ENCODE data around the gene GALNT10.
A peak's percentile ranks its signal among the peaks of the same experiment; 100 is the strongest.

Gene GALNT10

DNA sequence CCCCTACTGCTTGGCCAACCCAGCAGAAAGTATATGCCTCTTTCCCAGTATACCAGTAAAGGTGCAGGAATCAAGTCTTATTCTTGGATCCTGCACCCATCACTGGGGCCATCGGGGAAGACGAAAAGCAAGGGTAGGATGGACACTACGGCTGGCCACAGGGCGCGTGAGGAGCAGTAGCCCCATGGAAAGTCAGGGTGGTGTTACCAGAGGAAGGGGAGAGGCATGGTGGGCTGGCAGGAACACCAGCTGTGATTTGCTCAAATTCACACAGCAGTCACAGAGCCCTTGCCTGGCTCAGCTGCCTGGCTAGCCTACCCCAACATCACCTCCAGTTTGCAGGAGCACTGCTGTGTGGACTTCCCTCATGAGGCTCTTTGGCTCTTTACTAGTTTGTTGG, 220.8 kb downstream of the GALNT10 start:
- no peak for DNase-seq

DNA sequence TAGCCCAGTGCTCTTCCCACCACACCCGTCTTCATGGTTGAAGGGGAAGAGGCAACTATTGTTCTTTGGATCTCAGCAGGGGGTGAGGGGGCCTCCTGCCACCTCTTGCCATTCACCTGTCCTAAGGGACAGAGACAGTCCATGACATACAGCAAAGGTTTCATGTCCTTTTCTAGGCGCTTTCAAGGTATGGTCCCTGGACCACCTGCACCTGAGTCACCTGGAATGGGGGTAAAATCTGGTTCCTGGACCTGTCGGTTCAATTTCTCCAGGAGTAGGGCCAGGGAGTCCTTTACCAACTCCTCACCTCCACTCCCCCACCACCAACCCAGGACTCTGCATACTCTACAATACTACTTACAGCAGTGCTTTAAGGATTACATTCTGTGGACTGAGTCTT, 221.8 kb downstream of the GALNT10 start:
- no peak for DNase-seq

GRCh38 chr5:154412925-154413324, 222.4 kb downstream of the GALNT10 start:
- no peak for DNase-seq

DNA sequence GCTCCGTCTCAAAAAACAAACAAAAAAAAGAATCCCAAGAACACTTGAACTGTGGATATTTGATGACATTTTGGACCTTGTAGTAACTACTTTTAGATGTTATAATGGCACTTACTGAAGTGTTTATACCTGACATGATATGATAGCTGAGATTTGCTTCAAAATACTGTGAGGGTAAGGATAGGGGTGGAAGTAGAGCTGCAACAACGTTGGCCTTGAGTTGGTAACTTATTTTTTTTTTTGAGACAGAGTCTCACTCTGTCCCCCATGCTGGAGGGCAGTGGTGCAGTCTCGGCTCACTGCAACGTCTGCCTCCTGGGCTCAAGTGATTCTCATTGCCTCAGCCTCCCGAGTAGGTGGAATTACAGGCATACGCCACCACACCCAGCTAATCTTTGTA, 224.6 kb downstream of the GALNT10 start:
- DNase-seq, result no peak

GRCh38 chr5:154418344-154418820, 227.8 kb downstream of the GALNT10 start:
- no peak for DNase-seq

GRCh38 chr5:154419236-154419635, 228.7 kb downstream of the GALNT10 start:
- no peak for DNase-seq

GRCh38 chr5:154421868-154422267, 231.3 kb downstream of the GALNT10 start:
- DNase-seq, result no peak

DNA sequence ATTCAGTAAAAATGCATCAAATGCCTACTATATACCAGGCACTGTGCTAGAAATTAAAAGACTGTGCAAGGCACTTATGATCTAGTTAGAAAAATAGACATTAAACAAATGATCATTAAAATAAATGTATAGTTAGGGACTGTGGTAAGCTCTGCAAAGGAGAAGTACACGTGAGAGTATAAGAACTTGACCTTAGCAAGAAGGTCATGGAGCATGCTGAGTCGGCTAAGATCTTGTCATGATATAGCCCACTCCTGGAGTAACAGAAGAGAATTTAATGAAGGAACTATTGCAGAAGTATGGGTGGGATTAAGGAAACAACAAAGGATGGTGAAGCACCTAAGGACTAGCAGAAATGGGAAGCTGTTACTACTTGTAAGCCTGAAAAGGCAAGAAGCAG, 231.8 kb downstream of the GALNT10 start:
- no peak for DNase-seq

GRCh38 chr5:154428208-154428607, 237.7 kb downstream of the GALNT10 start:
- DNase-seq, result no peak

- no peak for DNase-seq
Observed at GRCh38 chr5:154429341-154429740, 238.8 kb downstream of the GALNT10 start.

DNA sequence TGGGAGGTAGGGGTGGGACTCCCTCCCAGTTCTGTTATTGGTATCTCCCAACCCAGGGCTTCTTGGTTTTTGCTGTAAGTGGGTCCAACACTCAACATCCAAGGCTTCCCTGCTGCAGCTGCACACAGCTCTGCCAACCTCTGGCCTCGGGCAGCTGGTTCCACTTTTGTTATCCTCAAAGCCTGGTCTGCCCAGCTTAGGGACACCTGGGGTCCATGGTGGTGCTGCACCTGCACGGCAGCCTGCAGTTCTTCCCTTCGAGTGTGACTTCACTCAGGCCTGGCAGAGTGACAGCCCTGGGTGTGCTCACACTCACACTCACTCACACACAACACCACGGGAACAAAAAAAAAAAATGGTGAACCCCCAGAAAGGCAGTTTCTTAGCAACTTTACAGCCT, 239.9 kb downstream of the GALNT10 start:
- DNase-seq, result no peak

DNA sequence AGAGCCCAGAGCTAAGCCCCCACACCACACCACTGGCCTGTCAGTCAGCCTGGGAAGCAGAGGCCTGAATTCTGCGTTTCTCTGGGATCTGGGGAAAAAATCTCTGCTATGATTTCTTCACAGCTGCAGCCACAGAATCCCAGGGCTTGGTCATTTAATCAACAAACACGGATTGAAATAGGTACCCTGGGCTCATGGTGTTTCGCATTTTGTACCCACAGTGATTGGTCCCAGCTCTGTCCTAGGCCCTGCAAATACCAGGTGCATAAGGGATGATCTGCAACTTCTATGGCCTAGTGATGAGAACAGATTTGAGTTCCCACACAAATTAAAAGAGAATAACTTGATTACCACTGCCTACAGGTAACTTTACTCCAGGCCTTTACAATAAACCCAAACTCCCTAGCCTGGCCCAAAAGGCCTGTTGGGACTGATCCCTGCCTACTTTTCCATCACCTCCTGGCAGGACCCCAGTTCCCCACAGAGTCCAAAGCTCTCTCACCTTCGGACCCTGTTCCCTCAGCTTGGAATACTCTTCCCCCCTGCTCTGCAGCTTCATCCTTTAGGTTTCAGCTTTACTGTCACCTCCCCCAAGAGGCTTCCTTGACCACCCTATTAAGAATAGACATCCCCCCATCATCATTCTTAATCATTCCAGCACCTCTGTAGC, 240.6 kb downstream of the GALNT10 start:
- DNase-seq, result no peak

GRCh38 chr5:154435226-154435625, 244.7 kb downstream of the GALNT10 start:
- DNase-seq, result no peak

DNA sequence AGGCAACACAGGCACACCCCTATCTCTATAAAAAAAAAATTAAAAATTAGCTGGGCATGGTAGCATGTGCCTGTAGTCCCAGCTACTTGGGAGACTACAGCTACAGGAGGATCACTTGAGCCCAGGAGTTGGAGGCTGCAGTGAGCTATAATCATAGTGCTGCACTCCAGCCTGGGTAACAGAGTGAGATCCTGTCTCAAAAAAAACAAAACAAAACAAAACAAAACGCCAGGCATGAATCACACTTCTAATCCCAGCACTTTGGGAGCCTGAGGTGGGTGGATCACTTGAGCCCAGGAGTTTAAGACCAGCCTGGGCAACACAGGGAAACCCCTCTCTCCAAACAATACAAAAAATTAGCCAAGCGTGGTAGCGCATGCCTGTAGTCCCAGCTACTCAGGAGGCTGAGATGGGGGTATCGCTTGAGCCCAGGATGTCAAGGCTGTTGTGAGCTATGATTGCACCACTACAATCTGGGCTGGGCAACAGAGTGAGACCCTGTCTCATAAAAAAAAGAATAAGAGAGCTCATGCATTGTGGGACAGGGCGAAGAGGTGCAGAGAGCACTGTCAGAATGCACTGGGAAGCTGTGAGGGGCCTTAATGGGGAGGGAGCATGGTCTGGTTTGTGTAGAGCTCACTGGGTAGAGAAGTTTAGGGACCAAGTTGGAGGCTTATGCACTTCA, 246.9 kb downstream of the GALNT10 start:
- DNase-seq, result no peak

GRCh38 chr5:154440540-154440939, 250.0 kb downstream of the GALNT10 start:
- no peak for DNase-seq

DNA sequence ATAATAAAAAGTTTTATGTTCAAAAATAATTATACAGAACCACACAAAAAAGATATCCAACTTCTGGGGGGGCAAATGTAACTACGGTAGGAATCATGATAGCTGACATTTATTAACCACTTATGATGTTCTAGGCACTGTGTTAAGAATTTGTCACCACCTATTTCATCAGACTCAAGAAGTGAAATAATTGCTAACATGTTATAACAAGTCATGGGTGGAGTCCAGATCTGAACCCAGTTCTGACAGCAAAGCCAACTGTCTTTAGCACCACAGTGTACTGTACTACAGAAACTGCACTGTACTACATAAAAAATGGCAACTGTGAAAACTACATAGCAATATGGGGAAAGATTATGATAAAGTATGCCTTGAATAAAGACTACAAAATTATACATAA, 252.3 kb downstream of the GALNT10 start:
- no peak for DNase-seq

DNA sequence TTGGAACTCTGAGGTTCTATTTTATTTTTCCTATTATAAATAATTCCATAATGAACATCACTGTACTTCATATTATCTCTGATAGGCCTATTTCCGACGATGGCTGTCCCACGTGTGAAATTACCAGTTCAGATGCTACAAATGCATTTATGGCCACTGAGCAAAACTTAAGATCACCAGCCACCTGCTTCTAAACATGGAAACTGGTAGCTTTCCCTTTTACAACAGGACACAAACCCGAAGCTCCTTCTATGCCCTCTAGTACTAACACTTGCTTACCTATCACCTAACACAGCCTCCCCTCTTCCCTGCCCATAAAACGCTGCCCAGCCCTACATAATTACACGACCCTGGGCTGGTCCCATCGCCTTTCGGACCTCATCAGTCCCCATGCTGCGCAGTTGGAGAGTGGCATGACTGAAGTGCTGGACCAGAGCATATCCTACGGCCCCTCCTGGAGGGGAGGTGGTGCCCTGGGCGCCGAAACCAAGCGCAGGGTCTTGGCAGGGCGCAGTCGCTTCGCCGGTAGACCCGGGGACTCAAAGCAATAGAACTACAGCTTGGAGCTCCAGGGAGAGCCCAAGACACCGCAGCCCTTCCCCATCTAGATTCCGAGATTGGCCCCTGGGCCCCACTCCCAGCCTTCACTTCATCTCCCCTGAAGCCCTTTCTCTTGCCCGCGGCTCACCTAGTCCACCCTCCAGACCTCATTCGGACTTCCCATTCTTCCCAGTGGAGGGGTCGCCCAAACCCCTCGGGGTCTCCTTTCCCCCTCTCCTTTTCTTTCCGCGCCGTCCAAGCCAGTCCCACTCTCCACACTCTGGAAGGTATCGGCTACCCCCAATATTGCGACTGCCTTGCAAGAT, 254.3 kb downstream of the GALNT10 start:
- peak in 2 of 5 donors; percentile 2 to 14 for DNase-seq

DNA sequence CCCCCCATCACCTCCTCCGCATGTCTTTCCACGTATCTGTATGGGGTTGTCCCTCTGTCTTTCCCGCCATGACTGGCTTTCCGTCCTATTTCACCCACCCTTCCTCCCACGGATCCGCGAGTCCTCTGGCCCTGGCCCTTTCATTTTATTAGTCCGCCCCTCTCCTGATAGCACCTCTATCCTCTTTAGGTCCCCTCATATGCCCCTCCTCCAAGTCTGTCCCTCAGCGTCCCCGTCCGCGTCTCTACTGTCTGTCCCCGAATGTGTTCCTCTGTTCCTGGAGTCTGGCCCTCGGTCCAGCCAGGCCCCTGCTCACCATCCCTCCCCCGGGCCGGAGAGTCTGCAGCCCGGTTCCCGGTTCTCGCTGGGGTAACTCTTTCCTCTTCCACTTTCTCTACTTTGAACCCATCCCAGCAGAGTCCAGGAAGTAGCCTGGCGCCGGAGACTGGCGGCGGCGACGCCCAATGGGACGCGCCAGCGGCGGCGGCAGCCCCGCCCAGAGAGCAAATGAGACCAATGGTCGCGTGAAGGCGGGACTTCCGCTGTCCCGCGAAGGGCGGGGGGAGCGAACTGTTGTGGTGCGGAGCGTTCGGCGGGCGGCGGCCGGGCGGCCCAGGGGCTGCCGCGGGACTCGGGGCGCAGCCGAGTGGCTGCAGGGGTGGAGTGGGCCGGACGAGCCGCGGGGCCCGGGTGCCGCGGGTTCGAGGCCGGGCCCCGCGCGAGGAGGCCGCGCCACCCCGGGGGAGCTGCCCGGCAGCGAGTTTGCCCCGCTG, 255.1 kb downstream of the GALNT10 start, which contains the start of gene SAP30L:
Gene SAP30L (plus strand): TSS at position 576 of the 773 bp plus-strand sequence. CDS start 608 bp downstream, outside the sequence.
- peak; percentile 86 to 95 (median 91) for DNase-seq

GRCh38 chr5:154446195-154447088, 255.9 kb downstream of the GALNT10 start:
- peak; percentile 12 to 40 (median 30) for DNase-seq

GRCh38 chr5:154447089-154447725, 256.7 kb downstream of the GALNT10 start:
- DNase-seq, result peak in 1 of 5 donors; percentile 8

DNA sequence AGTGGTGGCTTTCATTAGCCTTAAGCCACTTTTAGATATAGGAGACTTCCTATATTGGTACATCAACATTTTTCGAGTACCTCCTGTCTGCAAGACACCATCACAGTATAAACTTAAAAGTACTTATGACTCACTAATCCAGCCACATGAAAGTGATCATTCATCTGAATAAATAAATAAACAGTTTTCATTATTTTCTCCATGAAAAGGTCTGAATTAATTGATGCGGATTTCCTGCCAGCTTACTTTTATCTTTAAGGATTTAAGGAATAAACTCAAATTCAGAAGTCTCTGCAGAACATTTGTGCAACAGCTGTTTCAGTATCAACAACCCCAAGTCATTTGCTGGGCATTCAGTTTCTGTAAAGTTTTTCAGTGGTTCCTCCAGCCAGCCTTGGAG, 259.3 kb downstream of the GALNT10 start:
- DNase-seq, result no peak
